H1 (cell line): ENCODE results near the gene PREX1.

Experiments used
- CEBPB ChIP-seq: IDR thresholded peaks from 2 replicates; pipeline ENCODE4 v1.6.1; 2012; ENCODE audit warnings: low read depth, low read length
- JUND ChIP-seq: IDR thresholded peaks from 2 replicates; pipeline ENCODE4 v1.6.1; 2011; ENCODE audit warnings: mild to moderate bottlenecking, improper control_type of control experiment, low read length
- KDM4A ChIP-seq: IDR thresholded peaks from one replicate; pipeline ENCODE4 v1.7.1; 2012; ENCODE audit warnings: low read depth, mild to moderate bottlenecking, moderate library complexity, low read length, inconsistent platforms; ENCODE audit not compliant: severe bottlenecking
- KDM5A ChIP-seq: fragments of 200-600 bp; IDR thresholded peaks from 2 replicates; pipeline ENCODE4 v1.7.1; 2012; ENCODE audit warnings: mild to moderate bottlenecking, low read length, inconsistent platforms, mixed read lengths
- POLR2AphosphoS5 ChIP-seq: IDR thresholded peaks from 2 replicates; pipeline ENCODE4 v1.6.1; 2011; ENCODE audit warnings: low read depth, low read length
- SP4 ChIP-seq: IDR thresholded peaks from 2 replicates; pipeline ENCODE4 v1.6.1; 2012; ENCODE audit warnings: low read length, inconsistent platforms
- SRF ChIP-seq: IDR thresholded peaks from 2 replicates; pipeline ENCODE4 v1.6.1; 2011; ENCODE audit warnings: mild to moderate bottlenecking, low read depth, low read length, moderate library complexity
- SUZ12 ChIP-seq: fragments of 200-600 bp; sonication (generic); IDR thresholded peaks from 2 replicates; pipeline ENCODE4 v1.6.1; 2012; ENCODE audit warnings: mild to moderate bottlenecking, inconsistent platforms, low read length, moderate library complexity, mixed read lengths
- TAF1 ChIP-seq: IDR thresholded peaks from 2 replicates; pipeline ENCODE4 v1.6.1; 2011; ENCODE audit warnings: mild to moderate bottlenecking, low read depth, low read length
- YY1 ChIP-seq: IDR thresholded peaks from 2 replicates; pipeline ENCODE4 v1.6.1; 2011; ENCODE audit warnings: low read depth, mild to moderate bottlenecking, low read length
- TF ChIP-seq, protein P1 (sequence below), 3 experiments: IDR thresholded peaks; 1 replicate in 2 of 3; 2 replicates in 1 of 3; pipeline versions ENCODE4 v1.5.1 to v1.6.1; 2011; ENCODE audit warnings: low read length in 3 of 3, mild to moderate bottlenecking in 3 of 3, inconsistent platforms in 2 of 3, low read depth in 1 of 3, moderate library complexity in 1 of 3; ENCODE audit not compliant: insufficient read depth in 1 of 3; ENCODE audit errors: control extremely low read depth in 1 of 3
- TF ChIP-seq, protein P2 (sequence below): IDR thresholded peaks from 2 replicates; pipeline ENCODE4 v1.6.1; 2011; ENCODE audit warnings: low read length, improper control_type of control experiment

DNA sequence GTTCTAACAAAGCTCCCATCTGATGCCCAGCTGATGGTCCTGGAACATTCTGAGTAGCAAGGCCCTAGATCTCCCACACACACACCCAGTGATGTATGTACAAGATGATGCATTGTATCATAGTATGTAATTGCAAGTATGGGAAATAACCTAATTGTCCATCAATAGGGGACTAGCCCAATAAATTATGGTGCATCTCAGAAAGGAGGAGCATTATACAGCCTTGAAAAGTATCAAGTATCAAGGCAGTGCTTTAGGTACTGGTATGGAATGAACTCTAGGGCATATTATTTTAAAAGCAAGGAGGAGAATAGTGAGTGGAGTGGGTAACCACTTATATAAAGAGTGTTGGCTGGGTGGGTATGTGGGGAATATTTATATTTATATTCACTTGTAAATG is 24.8 kb upstream of the PREX1 start:
- TF ChIP-seq JUND (no peak), KDM5A (no peak), YY1 (no peak), CEBPB (no peak), SP4 (no peak), POLR2AphosphoS5 (no peak), TAF1 (no peak), SRF (no peak), KDM4A (no peak), SUZ12 (no peak)
- TF ChIP-seq, protein P1, sequence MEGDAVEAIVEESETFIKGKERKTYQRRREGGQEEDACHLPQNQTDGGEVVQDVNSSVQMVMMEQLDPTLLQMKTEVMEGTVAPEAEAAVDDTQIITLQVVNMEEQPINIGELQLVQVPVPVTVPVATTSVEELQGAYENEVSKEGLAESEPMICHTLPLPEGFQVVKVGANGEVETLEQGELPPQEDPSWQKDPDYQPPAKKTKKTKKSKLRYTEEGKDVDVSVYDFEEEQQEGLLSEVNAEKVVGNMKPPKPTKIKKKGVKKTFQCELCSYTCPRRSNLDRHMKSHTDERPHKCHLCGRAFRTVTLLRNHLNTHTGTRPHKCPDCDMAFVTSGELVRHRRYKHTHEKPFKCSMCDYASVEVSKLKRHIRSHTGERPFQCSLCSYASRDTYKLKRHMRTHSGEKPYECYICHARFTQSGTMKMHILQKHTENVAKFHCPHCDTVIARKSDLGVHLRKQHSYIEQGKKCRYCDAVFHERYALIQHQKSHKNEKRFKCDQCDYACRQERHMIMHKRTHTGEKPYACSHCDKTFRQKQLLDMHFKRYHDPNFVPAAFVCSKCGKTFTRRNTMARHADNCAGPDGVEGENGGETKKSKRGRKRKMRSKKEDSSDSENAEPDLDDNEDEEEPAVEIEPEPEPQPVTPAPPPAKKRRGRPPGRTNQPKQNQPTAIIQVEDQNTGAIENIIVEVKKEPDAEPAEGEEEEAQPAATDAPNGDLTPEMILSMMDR (IDR thresholded peaks at IDR 0.05; ENCODE audit: control extremely low read depth in 1 of 3, insufficient read depth in 1 of 3, low read depth in 1 of 3, low read length in 3 of 3) = no peak
- TF ChIP-seq, protein P2, sequence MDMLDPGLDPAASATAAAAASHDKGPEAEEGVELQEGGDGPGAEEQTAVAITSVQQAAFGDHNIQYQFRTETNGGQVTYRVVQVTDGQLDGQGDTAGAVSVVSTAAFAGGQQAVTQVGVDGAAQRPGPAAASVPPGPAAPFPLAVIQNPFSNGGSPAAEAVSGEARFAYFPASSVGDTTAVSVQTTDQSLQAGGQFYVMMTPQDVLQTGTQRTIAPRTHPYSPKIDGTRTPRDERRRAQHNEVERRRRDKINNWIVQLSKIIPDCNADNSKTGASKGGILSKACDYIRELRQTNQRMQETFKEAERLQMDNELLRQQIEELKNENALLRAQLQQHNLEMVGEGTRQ = no peak
